Neural progenitor cell (in vitro differentiated cells): ENCODE data around the gene CCNL1.

Experiments used
- CTCF ChIP-seq: fragments of 200-600 bp; sonication (generic); IDR thresholded peaks from 2 replicates; pipeline ENCODE4 v1.5.1; 2017; ENCODE audit warnings: antibody characterized with exemption, mild to moderate bottlenecking
- EZH2 ChIP-seq: fragments of 200-600 bp; sonication (generic); IDR thresholded peaks from 2 replicates; pipeline ENCODE4 v1.6.1; 2017; ENCODE audit warnings: antibody characterized with exemption, mild to moderate bottlenecking, moderate library complexity
- EZH2phosphoT487 ChIP-seq: fragments of 200-600 bp; sonication (generic); IDR thresholded peaks from 2 replicates; pipeline ENCODE4 v1.6.1; 2017; ENCODE audit warnings: antibody characterized with exemption

GRCh38 chr3:157121522-157121921, 38.4 kb downstream of the CCNL1 start:
- no peak for TF ChIP-seq CTCF
- no peak for TF ChIP-seq EZH2phosphoT487
- no peak for TF ChIP-seq EZH2
